ENCODE data around the gene RNF19B. TPM values are rescaled to one million over a fixed set of nuclear protein-coding genes. Genes with fewer than 3 reads are reported as not detected.

The RNF19B gene
- total and polyA plus RNA-seq, 2 of the 13 experiments (the other 11 are each of a cell fraction or from before 2014, with no cell fraction given), result 15.3 to 22.5 TPM

GRCh38 chr1:32964461-32965250 lies at the start of gene RNF19B (continued):
- TF ChIP-seq STAT6 (CRISPR knock-in tag; IDR thresholded peaks at IDR 0.05; ENCODE audit: borderline replicate concordance) (no peak), SIX4 (CRISPR knock-in tag; IDR thresholded peaks at IDR 0.05) (0 out of 2 replicates have a peak, but pooled peaks have one; percentile 28), RFX3 (CRISPR knock-in tag; IDR thresholded peaks at IDR 0.05) (no peak), NR2F6 (IDR thresholded peaks at IDR 0.05) (no peak), NR2F6 (CRISPR knock-in tag; IDR thresholded peaks at IDR 0.05) (peak; percentile 7; the same call in 1 of the 2 replicates), ZNF282 (IDR thresholded peaks at IDR 0.05; ENCODE audit: partially characterized antibody) (no peak), GRHL1 (CRISPR knock-in tag; conservative IDR thresholded peaks at IDR 0.05) (no peak), ZNF850 (CRISPR knock-in tag; conservative IDR thresholded peaks at IDR 0.05) (no peak), ZNF30 (CRISPR knock-in tag; IDR thresholded peaks at IDR 0.05) (no peak), ZNF501 (CRISPR knock-in tag; IDR thresholded peaks at IDR 0.05) (0 out of 2 replicates have a peak, but pooled peaks have one; percentile 63), ZGPAT (CRISPR knock-in tag; IDR thresholded peaks at IDR 0.05) (peak; percentile 58), THAP7 (CRISPR knock-in tag; IDR thresholded peaks at IDR 0.05) (no peak), ZNF563 (CRISPR knock-in tag; IDR thresholded peaks at IDR 0.05) (peak; percentile 86), BRF2 (CRISPR knock-in tag; IDR thresholded peaks at IDR 0.05) (no peak), ZNF800 (CRISPR knock-in tag; IDR thresholded peaks at IDR 0.05) (0 out of 2 replicates have a peak, but pooled peaks have one; percentile 53), MAFK (conservative IDR thresholded peaks at IDR 0.05 in 1 of 2, IDR thresholded peaks at IDR 0.05 in 1 of 2; ENCODE audit: low read length in 2 of 2) (no peak), GLI4 (CRISPR knock-in tag; IDR thresholded peaks at IDR 0.05; ENCODE audit: borderline replicate concordance) (peak; percentile 68; the same call in 1 of the 2 replicates)
